Measurements from ENCODE around the gene UST.

GRCh38 chr6:148761527-148762011 lies 14.7 kb downstream of the UST start:
- TF ChIP-seq CTCF (IDR thresholded peaks at IDR 0.05) (no peak), EZH2 (IDR thresholded peaks at IDR 0.05; ENCODE audit: borderline replicate concordance, insufficient read depth, low read depth, low read length, poor library complexity, severe bottlenecking) (no peak)
